Gastrocnemius medialis (tissue), 4 donors: ENCODE measurements around the gene GPRIN3. TPM values are rescaled to one million over a fixed set of nuclear protein-coding genes. Genes with fewer than 3 reads are reported as not detected.

Source experiments
- ATAC-seq, 2 donors: fragments of 150-250 bp; one replicate each; pipeline ENCODE4 v1.9.1; 2016
- DNase-seq, 2 donors: peaks; one replicate each; pipeline ENCODE4 v3.0.0-alpha.2; 2019
- H3K27ac ChIP-seq, 4 donors: fragments of 200-600 bp; sonication (generic); 1 replicate in 1 of 4; 2 replicates in 3 of 4; pipeline ENCODE4 v1.5.1; 2016 to 2018; ENCODE audit warnings: mild to moderate bottlenecking in 2 of 4, moderate library complexity in 1 of 4
- H3K27me3 ChIP-seq, 3 donors: fragments of 200-600 bp; sonication (generic) in 2 of 3; 1 replicate in 1 of 3; 2 replicates in 2 of 3; pipeline versions ENCODE4 v1.5.1 to v1.6.0; 2016 to 2019; ENCODE audit warnings: mild to moderate bottlenecking in 1 of 3, moderate library complexity in 1 of 3
- H3K36me3 ChIP-seq, 2 donors: fragments of 200-600 bp; sonication (generic) in 1 of 2; one replicate each; pipeline ENCODE4 v1.5.1; 2017 to 2018
- H3K4me1 ChIP-seq, 2 donors: fragments of 200-600 bp; sonication (generic) in 1 of 2; one replicate each; pipeline ENCODE4 v1.5.1; 2016 to 2017; ENCODE audit warnings: mild to moderate bottlenecking in 2 of 2
- H3K4me3 ChIP-seq, 4 donors: fragments of 200-600 bp; sonication (generic) in 3 of 4; 1 replicate in 1 of 4; 2 replicates in 3 of 4; pipeline ENCODE4 v1.5.1; 2016 to 2019; ENCODE audit warnings: mild to moderate bottlenecking in 2 of 4
- H3K9me3 ChIP-seq, 3 donors: fragments of 200-600 bp; sonication (generic) in 2 of 3; 1 replicate in 1 of 3; 2 replicates in 2 of 3; pipeline ENCODE4 v1.5.1; 2016 to 2019
- POLR2A ChIP-seq, 2 donors: fragments of 450-650 bp; IDR thresholded peaks; one replicate each; pipeline ENCODE4 v1.6.1; 2017; ENCODE audit warnings: antibody characterized with exemption in 2 of 2, mild to moderate bottlenecking in 2 of 2, moderate library complexity in 2 of 2
- in situ Hi-C, 4 donors: fragments of 200-750 bp; cut with MboI; loops; one replicate each; pipeline versions ENCODE4 v1.15.0 to v1.8.0; 2017; ENCODE audit warnings: low sequenced_read_pairs in 4 of 4
- intact Hi-C: fragments of 100-400 bp; cut with DNase I; formaldehyde crosslinking; loops from one replicate; pipeline ENCODE4 v1.15.1; 2023; ENCODE audit warnings: low total_unique reads
- total RNA-seq, 4 donors: library from RNA; depleted of rRNA; stranded (reverse); fragments of >200 nt; gene quantifications; one replicate each; pipeline versions ENCODE4 v1.1.0 to v1.2.3, GENCODE V29; 2016
- TF ChIP-seq, protein P1 (sequence below), 5 experiments: fragments of 450-650 bp in 3 of 5; fragments of 200-600 bp in 2 of 5; sonication (generic) in 2 of 5; IDR thresholded peaks in 4 of 5; conservative IDR thresholded peaks in 1 of 5; 1 replicate in 4 of 5; 2 replicates in 1 of 5; pipeline ENCODE4 v1.5.1; 2016 to 2019; ENCODE audit warnings: antibody characterized with exemption in 5 of 5, mild to moderate bottlenecking in 3 of 5, moderate library complexity in 3 of 5

Gene GPRIN3
- total RNA-seq, 4 donors from 2014 or later: 1.2 to 3.1 (median 1.8) TPM

GRCh38 chr4:89276296-89276695 is 31.3 kb downstream of the GPRIN3 start:
- in situ Hi-C loops (no loop called here), intact Hi-C loops (no loop called here)
- Histone ChIP-seq H3K27me3 (no peaks in the 10 kb centered on the region), H3K4me3 (no peak overlapping the region), H3K36me3 (no peaks in the 10 kb centered on the region), H3K9me3 (no peaks in the 10 kb centered on the region), H3K4me1 (no peaks in the 10 kb centered on the region), H3K27ac (no peak overlapping the region)
- no peak for DNase-seq
- TF ChIP-seq, protein P1, sequence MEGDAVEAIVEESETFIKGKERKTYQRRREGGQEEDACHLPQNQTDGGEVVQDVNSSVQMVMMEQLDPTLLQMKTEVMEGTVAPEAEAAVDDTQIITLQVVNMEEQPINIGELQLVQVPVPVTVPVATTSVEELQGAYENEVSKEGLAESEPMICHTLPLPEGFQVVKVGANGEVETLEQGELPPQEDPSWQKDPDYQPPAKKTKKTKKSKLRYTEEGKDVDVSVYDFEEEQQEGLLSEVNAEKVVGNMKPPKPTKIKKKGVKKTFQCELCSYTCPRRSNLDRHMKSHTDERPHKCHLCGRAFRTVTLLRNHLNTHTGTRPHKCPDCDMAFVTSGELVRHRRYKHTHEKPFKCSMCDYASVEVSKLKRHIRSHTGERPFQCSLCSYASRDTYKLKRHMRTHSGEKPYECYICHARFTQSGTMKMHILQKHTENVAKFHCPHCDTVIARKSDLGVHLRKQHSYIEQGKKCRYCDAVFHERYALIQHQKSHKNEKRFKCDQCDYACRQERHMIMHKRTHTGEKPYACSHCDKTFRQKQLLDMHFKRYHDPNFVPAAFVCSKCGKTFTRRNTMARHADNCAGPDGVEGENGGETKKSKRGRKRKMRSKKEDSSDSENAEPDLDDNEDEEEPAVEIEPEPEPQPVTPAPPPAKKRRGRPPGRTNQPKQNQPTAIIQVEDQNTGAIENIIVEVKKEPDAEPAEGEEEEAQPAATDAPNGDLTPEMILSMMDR (IDR thresholded peaks at IDR 0.05 in 4 of 5, conservative IDR thresholded peaks at IDR 0.05 in 1 of 5): no peak
- TF ChIP-seq POLR2A (IDR thresholded peaks at IDR 0.05): no peak
- ATAC-seq: no peak

DNA sequence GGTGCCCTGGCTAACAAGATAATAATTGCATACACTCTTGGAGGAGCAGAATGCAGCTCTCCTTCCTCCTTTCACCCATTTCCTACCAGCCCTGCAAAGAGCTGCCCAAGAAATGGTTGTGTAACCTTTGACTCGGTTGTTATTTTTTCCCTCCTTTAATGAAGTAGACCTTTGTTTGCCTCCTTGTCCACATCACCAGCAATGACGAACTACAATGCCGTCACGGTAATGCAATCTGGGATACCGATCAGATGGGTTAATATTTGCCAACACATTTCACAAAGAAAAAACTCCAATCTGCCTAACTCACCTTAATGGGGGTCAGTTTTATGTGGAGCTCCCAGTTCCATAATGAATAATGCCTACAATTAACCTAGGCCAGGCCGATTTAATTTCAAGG is 32.0 kb downstream of the GPRIN3 start:
- DNase-seq (no peak), ATAC-seq (no peak)
- Histone ChIP-seq H3K27ac (no peak overlapping the region), H3K4me1 (no peaks in the 10 kb centered on the region), H3K27me3 (no peaks in the 10 kb centered on the region), H3K4me3 (no peak overlapping the region), H3K36me3 (no peaks in the 10 kb centered on the region), H3K9me3 (no peaks in the 10 kb centered on the region)
- in situ Hi-C loops: no loop called here
- intact Hi-C loops: no loop called here
- TF ChIP-seq POLR2A (IDR thresholded peaks at IDR 0.05): no peak
- TF ChIP-seq, protein P1 (IDR thresholded peaks at IDR 0.05 in 4 of 5, conservative IDR thresholded peaks at IDR 0.05 in 1 of 5): no peak

GRCh38 chr4:89273741-89274141 is 33.9 kb downstream of the GPRIN3 start:
- Histone ChIP-seq H3K4me1 (no peaks in the 10 kb centered on the region), H3K9me3 (no peaks in the 10 kb centered on the region), H3K36me3 (no peaks in the 10 kb centered on the region), H3K4me3 (no peak overlapping the region), H3K27me3 (no peaks in the 10 kb centered on the region), H3K27ac (no peak overlapping the region)
- in situ Hi-C loops: no loop called here
- TF ChIP-seq, protein P1 (IDR thresholded peaks at IDR 0.05 in 4 of 5, conservative IDR thresholded peaks at IDR 0.05 in 1 of 5): no peak
- TF ChIP-seq POLR2A (IDR thresholded peaks at IDR 0.05): no peak
- DNase-seq (no peak), ATAC-seq (no peak)
- intact Hi-C loops: no loop called here

GRCh38 chr4:89270792-89271191 is 36.8 kb downstream of the GPRIN3 start:
- in situ Hi-C loops (no loop called here), intact Hi-C loops (no loop called here)
- Histone ChIP-seq H3K4me1 (no peaks in the 10 kb centered on the region), H3K9me3 (no peaks in the 10 kb centered on the region), H3K27me3 (no peaks in the 10 kb centered on the region), H3K27ac (no peak overlapping the region), H3K4me3 (no peak overlapping the region), H3K36me3 (no peaks in the 10 kb centered on the region)
- DNase-seq (no peak), ATAC-seq (no peak)
- no peak for TF ChIP-seq POLR2A (IDR thresholded peaks at IDR 0.05)
- TF ChIP-seq, protein P1 (IDR thresholded peaks at IDR 0.05 in 4 of 5, conservative IDR thresholded peaks at IDR 0.05 in 1 of 5): no peak

DNA sequence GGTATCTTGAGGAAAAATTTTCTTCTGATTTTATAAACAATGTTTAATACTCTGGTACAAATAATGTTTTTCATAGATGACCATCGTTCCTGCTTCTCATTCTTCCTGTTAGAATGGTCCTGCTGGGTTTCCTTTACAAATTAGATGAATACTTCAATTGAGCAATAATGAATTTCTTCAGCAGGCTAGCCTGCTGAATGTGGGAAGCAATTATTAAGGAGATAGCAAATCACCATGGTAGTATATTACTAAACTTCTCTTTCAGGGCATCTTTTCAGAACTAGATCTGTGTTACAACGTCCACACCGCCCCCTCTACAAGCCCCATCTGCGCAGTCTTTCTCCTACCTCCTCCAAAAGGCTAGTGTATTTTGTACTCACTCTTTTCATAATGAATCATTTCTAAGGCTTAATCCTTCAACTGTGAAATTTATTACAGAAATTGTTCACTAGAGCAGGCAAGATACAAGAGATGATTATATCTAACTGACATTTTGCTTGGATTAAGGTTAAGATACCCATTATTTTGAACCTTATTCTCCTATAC is 38.4 kb downstream of the GPRIN3 start:
- no peak for ATAC-seq
- in situ Hi-C loops: no loop called here

More for the DNA sequence above, 38.4 kb downstream of the GPRIN3 start:
- H3K4me3 ChIP-seq: no peak overlapping the region
- TF ChIP-seq, protein P1 (IDR thresholded peaks at IDR 0.05 in 4 of 5, conservative IDR thresholded peaks at IDR 0.05 in 1 of 5): no peak
- no peak for TF ChIP-seq POLR2A (IDR thresholded peaks at IDR 0.05)
- DNase-seq: no peak
- H3K9me3 ChIP-seq: no peaks in the 10 kb centered on the region
- H3K4me1 ChIP-seq: no peaks in the 10 kb centered on the region
- H3K27ac ChIP-seq: no peak overlapping the region
- intact Hi-C loops: no loop called here
- H3K27me3 ChIP-seq: no peaks in the 10 kb centered on the region
- no peaks in the 10 kb centered on the region for H3K36me3 ChIP-seq
